OCI-LY7 (cell line): Measurements from ENCODE around the gene CBFA2T3.

Experiments used
- CTCF ChIP-seq: fragments of 200-600 bp; sonication (generic); conservative IDR thresholded peaks from 2 replicates; pipeline ENCODE4 v1.5.1; 2014; ENCODE audit warnings: mild to moderate bottlenecking, antibody characterized with exemption, low read length, moderate library complexity, mixed read lengths
- EZH2phosphoT487 ChIP-seq: fragments of 200-600 bp; sonication (generic); IDR thresholded peaks from 2 replicates; pipeline ENCODE4 v1.6.1; 2018; ENCODE audit warnings: low read depth, borderline replicate concordance, mild to moderate bottlenecking, mixed run types, antibody characterized with exemption, low read length, moderate library complexity, mixed read lengths

- TF ChIP-seq CTCF (no peak), EZH2phosphoT487 (no peak)
Observed at GRCh38 chr16:88943131-88943664, 33.8 kb downstream of the CBFA2T3 start.
